Stimulated activated CD8-positive, alpha-beta memory T cell treated with anti-CD3 and anti-CD28 coated beads, Interleukin-7, amount 100 ng/mL, for 4 hours (primary cell): ENCODE results near the gene RNF19B.
"Not testable (repeated sequence)": the region's sequence is repeated elsewhere in the genome, so short reads cannot be mapped to it uniquely, and the experiment has no call there.

ENCODE experiments used
- DNase-seq, 2 donors: peaks; one replicate each; pipeline ENCODE4 v3.0.0-alpha.2; 2020; ENCODE audit warnings: low read depth in 2 of 2

Gene RNF19B, protein sequence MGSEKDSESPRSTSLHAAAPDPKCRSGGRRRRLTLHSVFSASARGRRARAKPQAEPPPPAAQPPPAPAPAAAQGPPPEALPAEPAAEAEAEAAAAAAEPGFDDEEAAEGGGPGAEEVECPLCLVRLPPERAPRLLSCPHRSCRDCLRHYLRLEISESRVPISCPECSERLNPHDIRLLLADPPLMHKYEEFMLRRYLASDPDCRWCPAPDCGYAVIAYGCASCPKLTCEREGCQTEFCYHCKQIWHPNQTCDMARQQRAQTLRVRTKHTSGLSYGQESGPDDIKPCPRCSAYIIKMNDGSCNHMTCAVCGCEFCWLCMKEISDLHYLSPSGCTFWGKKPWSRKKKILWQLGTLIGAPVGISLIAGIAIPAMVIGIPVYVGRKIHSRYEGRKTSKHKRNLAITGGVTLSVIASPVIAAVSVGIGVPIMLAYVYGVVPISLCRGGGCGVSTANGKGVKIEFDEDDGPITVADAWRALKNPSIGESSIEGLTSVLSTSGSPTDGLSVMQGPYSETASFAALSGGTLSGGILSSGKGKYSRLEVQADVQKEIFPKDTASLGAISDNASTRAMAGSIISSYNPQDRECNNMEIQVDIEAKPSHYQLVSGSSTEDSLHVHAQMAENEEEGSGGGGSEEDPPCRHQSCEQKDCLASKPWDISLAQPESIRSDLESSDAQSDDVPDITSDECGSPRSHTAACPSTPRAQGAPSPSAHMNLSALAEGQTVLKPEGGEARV

GRCh38 chr1:32964461-32965250 lies at the start of gene RNF19B:
TSS of gene RNF19B (minus strand) at chr1:32964809. CDS start at chr1:32964685, 124 bp downstream.
- DNase-seq, result peak; percentile 89 to 95

- DNase-seq, result no peak
Measured at GRCh38 chr1:33013791-33014190, 49.2 kb upstream of the RNF19B start.

- no peak for DNase-seq
Measured at GRCh38 chr1:33012165-33012564, 47.6 kb upstream of the RNF19B start.

DNA sequence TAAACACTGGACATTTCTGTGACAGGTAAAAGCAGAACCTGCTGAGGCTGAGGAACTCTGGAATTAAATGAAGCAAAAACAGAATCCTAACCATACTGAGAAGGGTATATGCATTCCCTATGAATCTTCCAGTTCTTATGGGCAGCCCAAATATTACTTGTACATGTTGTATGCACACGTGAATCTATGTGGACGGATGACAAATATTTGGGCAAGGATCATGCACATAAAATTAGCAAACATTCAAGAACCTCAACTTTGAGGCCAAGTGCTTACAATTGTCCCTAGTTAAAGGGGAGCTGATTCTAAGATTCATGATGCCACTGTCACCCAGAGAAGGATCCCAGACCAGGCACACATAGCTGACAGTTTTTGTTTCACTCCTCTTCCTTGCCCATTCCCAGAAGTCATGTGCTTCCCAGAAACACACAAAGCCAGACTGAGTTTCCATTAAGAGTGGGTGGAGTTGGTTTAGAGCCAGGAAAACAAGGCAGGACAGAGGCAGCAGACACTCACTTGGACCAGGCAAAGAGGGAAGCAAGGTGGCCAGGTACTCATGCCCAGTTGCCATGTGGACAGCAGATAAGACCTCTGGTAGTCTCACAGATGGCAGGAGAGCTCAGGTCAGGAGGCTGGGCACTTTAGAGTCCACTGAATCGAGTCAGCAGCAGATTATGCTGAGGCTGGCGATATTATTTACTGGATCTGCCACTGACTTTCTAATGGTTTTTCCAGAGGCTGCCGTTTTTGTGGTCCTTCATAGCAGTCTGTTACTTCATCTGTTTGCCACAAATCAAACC lies 46.5 kb upstream of the RNF19B start:
- no peak for DNase-seq

DNA sequence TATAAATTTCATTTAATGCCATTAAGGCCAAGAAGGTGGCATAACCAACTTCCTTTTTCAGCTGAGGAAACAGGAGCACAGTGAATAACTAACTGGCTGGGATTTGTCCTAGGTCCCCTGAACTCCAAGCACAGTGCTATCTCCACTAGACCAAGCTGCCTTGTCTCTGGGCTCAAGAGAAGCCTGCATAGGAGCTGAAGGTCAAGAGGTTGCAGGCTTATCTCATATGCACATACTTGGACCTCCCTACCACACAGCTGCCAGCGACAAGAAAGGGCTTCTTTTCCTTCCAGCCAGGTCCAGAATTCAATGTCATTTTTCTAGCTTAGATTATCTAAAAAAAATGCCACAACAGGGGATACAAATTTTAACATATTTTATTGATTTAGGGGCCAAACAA lies 45.0 kb upstream of the RNF19B start:
- DNase-seq, result no peak

GRCh38 chr1:33008051-33008914 lies 43.7 kb upstream of the RNF19B start:
- DNase-seq, result no peak

GRCh38 chr1:33007190-33008050 lies 42.8 kb upstream of the RNF19B start:
- DNase-seq, result no peak

GRCh38 chr1:33005838-33006421 lies 41.3 kb upstream of the RNF19B start:
- DNase-seq, result no peak

GRCh38 chr1:33005117-33005837 lies 40.7 kb upstream of the RNF19B start:
- DNase-seq, result no peak

GRCh38 chr1:33004613-33005012 lies 40.0 kb upstream of the RNF19B start:
- no peak for DNase-seq

DNA sequence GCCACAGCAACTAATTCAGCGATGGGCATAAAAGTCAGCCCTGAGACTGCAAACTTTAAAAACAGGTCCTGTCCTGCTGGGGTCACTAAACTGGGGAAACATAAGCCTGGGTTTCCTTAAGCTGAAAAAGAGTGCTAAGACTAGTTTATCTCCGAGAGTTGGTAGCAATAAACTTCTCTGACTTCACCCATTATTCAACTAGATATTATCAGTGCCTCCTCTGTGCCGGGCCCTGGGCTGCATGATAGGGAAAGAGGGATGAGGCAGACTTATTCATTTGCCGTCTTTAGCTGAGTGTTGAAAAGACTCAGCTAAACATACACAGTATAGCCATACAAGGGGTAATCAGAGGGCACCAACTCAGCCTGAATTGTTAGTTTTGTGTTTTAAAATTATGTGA lies 39.0 kb upstream of the RNF19B start:
- DNase-seq, result no peak

- no peak for DNase-seq
Measured at GRCh38 chr1:33002006-33002405, 37.4 kb upstream of the RNF19B start.

- no peak for DNase-seq
Measured at GRCh38 chr1:33001282-33001681, 36.7 kb upstream of the RNF19B start.

GRCh38 chr1:33000427-33001026 lies 35.9 kb upstream of the RNF19B start:
- DNase-seq, result no peak

DNA sequence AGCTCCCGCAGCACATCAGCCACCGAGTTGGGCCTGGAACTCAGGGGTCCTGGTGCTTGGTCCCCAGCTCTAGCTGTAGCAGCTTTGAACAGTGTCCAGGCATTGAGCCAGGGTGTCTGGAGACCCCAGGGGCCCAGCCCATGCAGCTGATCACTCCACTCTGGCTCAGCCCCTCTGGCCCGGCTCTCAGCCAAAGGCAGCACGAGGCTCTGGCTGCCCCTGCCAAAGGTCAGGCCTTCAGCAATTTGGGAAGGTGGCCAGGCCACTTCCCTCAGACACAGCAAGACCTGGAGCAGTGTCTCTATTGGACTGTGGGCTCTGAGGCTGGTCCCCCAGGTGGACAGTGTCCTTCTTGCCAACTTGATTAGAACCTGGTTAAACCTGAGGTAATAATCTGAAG lies 34.4 kb upstream of the RNF19B start:
- no peak for DNase-seq

- no peak for DNase-seq
Measured at GRCh38 chr1:32998064-32998463, 33.5 kb upstream of the RNF19B start.

DNA sequence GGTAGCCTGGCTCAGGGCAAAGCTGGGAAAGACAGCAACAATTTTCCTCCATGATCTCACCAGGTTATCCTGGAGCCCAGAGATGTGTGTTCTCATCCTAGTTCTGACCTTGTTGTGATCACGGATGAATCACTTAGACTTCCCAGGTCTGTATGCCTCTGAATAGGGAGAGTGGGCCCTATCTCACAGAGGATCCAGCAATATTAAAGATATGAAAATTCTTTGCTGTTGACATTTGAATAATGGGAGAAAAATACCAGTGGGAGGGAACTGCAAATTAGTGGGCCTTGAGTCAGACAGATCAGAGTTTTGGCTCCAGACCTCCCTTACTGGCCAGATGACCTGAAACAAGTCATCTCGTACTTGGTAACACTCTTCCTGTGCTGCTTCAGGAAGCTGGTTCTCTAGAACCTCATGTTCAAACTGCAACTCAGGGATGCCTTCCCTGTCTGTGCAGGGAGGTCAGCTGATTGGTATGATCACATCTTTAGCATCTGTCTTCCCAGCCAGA lies 32.8 kb upstream of the RNF19B start:
- no peak for DNase-seq

DNA sequence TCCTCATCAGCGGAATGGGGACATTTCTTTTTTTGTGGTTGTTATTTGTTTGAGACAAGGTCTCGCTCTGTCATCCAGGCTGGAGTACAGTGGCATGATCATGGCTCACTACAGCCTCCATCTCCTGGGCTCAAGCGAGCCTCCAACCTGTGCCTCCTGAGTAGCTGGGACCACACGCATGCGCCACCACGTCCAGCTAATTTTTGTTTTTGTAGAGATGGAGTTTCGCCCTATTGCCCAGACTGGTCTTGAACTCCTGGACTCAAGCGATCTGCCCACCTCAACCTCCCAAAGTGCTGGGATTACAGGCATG lies 28.7 kb upstream of the RNF19B start:
- DNase-seq, result not testable (repeated sequence)
